Stimulated activated CD4-positive, alpha-beta T cell treated with anti-CD3 and anti-CD28 coated beads, Interleukin-4, amount 100 ng/mL, for 4 hours (primary cell): Measurements from ENCODE around the gene MAN2B2.

Experiments used
- DNase-seq, 2 experiments: peaks; one replicate each; pipeline ENCODE4 v3.0.0-alpha.2; 2020

The MAN2B2 gene

DNA sequence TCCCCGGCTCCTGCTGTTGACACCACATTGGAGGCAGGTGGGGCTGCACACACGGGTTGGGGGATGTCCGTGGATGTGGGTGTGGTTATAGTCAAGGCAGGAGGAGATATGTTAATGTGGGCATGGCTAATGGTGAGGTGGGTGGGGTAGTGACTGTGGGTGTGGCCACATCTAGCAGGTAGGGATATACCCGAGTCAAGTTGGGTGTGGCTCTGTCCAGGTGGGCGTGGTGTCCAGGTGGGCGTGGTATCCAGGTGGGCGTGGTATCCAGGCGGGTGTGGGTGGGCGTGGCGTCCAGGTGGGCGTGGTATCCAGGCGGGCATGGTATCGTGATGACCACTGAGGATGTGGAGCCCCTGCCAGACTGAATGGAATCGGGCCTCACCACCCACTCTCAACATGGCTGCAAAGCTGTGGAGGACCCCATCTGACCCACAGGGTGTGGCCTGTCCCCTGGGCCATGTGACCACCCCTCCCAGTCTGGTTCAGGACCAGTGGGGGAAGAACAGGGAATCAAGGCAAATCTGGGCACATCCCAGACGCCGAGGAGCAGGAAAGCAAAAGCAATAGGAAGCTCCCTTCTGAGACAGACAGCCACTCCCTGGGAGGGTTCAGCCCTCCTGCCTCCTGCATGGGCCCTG is 21.0 kb downstream of the MAN2B2 start:
- DNase-seq, result no peak

DNA sequence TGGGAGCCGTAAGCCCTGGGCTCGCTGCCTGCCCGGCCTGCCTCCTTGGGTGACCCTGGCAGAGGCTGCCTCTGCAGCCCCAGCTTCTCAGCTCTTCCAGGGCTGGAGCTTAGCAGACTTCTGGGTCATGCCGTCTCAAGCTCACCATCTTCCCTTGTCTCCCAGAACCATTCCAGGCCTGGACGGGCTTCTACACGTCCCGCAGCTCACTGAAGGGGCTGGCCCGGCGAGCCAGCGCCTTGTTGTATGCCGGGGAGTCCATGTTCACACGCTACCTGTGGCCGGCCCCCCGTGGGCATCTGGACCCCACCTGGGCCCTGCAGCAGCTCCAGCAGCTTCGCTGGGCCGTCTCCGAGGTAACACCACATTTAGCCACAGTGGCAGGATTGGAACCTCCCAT is 22.0 kb downstream of the MAN2B2 start:
- no peak for DNase-seq

DNA sequence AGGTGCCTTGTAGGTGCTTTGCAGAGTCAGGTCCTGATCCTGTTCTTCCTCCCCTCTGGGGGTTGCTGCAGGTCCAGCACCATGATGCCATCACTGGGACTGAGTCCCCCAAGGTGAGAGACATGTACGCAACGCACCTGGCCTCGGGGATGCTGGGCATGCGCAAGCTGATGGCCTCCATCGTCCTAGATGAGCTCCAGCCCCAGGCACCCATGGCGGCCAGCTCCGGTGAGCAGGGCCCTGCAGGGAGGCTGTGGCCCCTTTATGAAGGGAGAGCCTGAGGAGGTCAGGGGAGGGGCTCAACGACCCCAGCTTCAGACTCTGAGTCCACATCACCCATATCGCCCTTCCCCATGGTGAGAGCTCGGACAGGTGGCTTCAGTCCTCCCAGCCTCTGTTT is 23.1 kb downstream of the MAN2B2 start:
- DNase-seq, result no peak

DNA sequence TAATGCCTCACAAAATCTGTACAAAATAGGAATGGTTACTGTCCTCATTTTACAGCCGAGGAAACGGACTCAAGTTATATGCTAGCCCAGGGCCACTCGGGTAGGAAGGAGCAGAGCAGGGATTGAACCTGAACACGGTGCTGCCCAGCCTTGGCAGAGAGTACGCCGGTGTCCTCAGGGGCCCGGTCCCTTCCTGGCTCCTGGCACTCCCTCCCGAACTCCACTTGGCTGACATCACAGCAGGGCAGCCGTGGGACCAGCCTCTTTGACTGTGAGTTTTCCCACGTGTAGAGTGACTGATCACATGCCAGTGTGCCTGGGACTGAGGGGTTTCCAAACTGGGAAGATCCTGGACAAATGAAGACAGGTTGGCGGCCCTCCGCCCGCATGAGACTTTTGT is 23.7 kb downstream of the MAN2B2 start:
- no peak for DNase-seq

DNA sequence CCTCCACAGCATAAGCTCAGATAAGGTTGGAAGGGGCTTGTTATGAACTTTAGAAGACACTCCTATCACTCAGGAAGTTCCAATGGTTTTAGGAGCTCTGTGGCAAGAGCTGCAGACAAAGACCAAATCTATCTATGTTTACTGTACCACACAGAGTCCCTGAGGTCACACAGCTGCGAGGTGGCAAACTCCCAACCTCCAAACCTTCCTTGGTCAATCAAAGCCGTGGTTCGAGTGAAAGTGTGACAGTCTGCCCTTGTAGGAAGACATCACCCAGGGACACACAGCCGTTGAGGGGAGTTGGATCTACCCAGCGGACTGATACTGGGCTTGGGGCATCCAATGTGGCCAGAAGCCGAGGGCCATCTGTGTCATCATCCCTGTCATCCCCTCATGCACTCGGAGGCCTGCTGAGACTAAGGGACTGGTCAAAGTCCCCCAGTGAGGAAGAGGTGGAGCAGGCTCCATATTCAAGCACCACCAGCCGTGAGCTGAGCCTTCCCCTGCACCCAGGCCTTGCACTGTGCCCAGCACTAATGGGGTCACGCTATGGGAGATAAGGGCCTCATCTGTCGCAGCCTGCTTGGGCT is 26.8 kb downstream of the MAN2B2 start:
- DNase-seq, result no peak

DNA sequence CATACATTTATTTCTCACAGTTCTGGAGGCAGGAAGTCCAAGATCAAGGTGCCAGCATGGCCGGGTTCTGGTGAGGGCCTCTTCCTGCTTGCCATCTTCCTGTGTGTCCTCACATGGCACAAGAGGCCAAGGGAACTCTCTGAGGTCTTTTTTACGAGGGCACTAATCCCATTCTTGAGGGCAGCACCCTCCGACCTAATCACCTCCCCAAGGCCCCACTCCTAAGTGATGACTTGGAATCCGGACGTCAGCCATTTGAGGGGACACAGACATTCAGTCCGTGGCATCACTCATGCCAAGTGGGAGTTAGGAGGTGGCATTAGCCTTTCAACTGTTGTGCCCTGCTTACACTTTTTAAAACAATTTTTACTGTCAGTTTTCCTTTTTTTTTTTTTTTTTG is 27.3 kb downstream of the MAN2B2 start:
- DNase-seq, result no peak

DNA sequence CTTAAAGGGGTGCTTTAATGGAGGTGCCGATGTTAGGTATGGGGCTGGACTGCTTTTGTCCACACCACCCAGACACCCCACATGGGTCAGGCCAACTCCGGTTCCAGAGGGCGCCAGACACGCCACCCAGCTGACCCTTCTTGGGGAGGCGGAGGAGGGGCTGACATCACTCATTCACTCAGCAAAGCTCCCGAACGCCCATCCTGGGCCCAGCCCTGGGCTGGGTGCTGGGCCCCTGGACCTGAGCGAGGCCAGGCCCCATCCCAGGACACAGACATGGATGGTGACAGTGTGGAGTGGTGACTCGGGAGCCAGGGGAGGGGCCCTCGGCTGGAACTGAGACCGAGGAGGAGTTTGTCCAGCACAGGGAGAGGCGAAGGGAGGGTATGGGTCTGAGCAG is 28.1 kb downstream of the MAN2B2 start:
- DNase-seq, result no peak

DNA sequence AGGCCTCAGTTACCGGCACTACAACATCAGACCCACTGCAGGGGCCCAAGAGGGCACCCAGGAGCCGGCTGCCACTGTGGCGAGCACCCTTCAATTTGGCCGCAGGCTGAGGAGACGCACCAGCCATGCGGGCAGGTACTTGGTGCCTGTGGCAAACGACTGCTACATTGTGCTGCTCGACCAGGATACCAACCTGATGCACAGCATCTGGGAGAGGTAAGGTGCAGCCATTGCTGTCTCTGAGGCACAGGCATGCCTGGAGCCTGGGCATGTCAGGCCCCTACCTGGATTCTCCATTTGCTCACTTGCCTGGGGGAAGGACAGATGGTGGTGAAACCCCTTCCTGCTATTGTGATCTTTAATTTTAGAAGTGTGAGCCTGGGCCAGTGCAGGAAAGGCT is 30.1 kb downstream of the MAN2B2 start:
- no peak for DNase-seq

DNA sequence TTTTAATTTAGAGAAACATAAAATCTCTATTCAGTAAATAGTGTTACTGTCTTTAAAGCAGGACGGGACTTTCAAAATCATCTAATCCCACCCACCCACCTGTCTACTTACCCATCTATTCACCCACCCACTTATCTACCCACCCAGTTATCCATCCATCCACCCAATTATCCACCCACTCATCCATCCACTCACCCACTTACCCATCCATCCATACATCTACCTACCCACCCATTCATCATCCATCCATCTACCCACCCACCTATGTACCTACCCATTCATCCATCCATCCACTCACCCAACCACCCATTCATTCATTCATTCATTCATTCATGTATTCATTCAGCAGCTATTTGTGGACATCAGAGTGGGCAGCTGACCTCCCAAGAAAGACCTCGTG is 30.6 kb downstream of the MAN2B2 start:
- DNase-seq, result no peak

DNA sequence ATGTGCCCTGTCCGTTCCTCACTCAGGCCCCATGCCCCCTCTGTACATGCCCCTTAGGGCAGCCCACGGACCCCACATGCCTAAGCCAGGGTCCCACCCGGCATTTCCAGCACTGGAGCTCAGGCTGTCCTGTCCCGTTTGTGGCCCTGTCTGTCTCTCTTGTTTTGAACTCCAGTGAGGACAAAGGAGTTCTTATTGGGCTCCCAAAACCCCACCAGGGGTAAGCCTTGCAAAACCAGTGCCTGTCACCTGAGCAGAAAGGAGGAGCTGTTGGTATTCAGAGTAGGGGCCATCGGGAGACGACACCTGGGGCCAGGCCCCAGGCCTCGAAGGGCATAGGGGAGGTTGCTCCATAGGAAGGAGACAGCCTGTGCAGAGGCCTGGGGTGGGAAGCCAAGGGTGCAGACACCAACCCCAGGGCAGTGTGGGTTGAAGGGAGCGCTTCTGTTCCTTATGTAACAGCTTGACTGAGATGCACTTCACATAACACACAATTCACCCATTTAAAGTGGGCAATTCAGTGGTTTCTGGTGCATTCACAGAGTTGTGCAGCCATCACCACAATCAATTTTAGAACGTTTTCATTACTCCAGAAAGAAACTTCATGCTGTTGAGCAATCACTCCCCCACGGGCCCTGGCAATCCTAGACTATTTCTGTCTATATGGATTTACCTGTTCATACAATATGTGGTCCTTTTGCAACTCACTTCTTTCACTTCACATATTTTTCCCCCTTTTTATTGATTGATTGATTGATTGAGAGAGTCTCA is 31.7 kb downstream of the MAN2B2 start:
- DNase-seq, result no peak

DNA sequence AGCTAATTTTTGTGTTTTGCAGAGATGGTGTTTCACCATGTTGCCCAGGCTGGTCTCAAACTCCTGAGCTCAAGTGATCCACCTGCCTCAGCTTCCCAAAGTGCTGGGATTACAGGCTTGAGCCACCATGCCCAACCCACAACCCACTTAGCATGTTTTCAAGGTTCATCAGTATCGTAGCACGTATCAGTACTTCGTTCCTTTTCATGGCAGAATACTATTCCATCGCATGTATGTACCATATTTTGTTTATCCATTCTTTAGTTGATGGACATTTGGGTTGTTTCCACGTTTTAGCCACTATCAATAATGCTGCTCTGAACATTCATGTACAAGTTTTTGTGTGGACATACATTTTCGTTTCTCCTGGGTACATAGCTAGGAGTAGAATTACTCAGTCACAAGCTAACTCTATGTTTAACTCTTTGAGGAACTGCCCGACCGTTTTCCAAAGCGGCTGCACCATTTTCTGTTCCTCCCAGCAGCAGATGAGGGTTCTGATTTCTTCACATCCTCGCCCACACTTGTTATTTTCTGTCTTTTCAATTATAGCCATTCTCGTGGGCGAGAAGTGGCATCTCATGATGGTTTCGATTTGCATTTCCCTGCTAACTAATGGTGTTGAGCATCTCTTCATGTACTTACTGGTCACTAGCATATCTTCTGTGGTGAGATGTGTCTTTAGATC is 32.5 kb downstream of the MAN2B2 start:
- no peak for DNase-seq

DNA sequence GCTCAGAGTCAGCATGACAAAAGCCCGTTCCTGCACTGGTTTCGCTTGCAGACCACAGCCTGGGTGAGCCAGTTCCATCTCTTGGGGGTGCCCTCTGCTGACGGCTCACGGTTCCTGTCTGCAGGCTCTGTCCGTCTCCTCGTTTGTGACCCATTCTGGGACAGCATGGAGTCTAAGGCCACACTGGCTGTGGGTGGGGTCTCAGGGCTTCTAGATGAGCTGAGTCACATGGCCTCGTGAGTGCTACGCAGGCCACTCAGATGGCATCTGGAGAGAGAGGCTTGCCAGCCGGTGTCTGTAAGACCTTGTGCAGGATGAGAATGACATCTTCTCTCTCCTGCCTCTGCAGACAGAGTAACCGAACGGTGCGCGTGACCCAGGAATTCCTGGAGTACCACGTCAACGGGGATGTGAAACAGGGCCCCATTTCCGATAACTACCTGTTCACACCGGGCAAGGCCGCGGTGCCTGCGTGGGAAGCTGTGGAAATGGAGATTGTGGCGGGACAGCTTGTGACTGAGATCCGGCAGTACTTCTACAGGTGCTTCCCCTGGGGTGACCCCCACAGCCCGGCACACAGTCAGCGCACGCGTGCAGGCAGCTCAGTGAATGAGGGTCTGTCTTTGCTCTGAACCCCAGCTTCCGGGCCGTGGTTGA is 33.9 kb downstream of the MAN2B2 start:
- no peak for DNase-seq

DNA sequence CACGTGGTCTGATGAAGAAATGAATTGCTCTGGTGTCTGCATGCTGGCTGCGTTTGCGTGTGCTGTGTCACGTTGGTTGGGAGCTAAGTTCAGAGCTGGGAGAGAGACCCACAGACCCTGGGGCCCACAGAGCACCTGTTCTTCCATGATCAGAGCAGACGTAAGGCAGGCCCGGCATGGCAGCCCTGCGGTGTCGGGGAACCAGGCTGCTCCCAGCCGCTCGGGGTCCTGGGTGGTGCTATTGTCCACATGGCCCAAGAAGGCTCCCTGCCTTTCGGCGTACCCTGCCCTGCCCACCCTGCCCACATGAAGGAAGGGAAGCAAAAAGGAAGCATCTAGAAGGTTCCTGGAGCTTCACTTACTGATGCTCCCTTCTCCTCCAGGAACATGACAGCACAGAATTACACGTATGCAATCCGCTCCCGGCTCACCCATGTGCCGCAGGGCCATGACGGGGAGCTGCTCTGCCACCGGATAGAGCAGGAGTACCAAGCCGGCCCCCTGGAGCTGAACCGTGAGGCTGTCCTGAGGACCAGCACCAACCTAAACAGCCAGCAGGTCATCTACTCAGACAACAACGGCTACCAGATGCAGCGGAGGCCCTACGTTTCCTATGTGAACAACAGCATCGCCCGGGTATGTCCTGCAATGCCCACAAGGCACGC is 34.6 kb downstream of the MAN2B2 start:
- DNase-seq, result no peak

DNA sequence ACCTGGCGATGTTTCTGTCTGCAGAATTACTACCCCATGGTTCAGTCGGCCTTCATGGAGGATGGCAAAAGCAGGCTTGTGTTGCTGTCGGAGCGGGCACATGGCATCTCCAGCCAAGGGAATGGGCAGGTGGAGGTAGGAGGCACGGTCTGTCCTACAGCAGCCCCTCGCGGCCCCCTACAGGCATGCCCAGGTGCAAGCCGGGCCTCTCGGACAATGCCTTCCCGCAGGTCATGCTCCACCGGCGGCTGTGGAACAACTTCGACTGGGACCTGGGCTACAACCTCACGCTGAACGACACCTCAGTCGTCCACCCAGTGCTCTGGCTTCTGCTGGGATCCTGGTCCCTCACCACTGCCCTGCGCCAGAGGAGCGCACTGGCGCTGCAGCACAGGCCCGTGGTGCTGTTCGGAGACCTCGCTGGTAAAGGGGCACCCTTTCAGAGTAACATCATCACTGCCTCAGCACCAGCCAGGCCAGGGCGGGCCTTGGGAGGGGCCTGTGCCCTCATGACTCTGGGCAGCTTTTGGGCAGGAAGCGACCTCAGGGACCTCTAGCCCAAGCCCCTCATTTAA is 36.0 kb downstream of the MAN2B2 start:
- no peak for DNase-seq

DNA sequence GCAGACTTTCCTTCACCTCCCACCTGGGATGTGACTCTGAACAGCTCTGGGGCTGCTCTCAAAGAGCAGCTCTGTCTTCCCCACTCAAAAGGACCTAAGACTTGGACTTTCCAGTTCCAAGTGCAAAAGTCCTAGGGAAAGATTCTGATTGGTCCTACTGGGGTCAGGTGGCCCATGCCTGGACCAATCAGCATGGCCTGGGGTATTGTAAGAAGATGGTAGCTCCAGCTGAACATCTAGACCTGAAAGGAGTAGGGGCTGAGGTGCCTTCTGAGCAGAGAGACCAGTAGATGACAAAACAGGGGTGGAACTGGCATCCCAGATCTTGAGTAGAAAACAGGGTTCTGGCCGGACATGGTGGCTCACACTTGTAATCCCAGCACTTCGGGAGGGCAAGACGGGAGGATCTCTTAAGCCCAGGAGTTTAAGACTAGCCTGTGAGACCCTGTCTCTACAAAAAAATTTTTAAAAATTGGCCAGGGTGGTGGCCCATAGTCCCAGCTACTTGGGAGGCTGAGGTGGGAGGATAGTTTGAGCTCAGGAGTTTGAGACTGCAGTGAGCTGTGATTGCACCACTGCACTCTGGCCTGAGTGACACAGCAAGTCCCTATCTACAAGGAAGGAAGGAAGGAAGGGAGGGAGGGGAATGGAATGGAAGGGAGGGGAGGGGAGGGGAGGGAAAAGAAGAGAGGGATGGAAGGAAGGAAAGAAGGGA is 38.1 kb downstream of the MAN2B2 start:
- DNase-seq, result no peak

DNA sequence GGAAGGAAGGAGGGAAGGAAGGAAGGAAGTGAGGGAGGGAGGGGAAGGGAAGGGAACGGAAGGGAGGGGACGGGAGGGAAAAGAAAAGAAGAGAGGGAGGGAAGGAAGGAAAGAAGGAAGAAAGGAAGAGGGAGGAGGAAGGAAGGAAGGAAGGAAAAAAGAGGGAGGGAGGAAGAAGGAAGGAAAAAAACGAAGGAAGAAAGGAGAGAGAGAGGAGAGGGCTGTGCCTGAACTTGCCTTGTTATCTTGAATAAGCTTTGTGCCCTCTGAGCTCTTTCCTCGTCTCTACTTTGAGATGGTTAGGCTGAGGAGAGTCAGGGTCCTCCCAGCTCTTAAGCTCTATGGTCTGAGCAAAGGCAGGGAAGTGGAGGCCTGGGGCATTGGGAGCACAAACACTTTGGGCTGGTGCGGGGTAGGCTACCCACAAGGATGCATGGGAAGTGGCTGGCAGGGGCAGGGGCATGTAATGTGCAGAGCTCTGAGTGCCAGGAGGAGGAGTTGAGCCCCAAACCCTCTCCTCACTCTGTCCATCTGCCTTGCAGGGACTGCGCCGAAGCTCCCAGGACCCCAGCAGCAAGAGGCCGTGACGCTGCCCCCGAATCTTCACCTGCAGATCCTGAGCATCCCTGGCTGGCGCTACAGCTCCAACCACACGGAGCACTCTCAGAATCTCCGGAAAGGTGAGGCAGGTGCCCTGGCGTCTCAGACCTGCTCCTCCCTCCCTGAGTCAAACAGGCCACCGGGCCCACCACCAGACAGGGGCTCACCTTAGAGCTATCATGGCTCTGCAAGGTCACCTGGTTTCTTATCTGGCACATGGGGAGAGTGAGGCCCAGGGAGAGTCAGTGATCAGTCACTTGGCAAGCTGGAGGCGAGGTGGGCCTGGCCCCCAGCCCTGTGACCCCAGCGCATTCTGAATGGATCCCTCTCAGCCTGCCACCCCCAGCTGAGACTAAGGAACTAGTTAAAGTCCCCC is 39.0 kb downstream of the MAN2B2 start:
- DNase-seq, result no peak

DNA sequence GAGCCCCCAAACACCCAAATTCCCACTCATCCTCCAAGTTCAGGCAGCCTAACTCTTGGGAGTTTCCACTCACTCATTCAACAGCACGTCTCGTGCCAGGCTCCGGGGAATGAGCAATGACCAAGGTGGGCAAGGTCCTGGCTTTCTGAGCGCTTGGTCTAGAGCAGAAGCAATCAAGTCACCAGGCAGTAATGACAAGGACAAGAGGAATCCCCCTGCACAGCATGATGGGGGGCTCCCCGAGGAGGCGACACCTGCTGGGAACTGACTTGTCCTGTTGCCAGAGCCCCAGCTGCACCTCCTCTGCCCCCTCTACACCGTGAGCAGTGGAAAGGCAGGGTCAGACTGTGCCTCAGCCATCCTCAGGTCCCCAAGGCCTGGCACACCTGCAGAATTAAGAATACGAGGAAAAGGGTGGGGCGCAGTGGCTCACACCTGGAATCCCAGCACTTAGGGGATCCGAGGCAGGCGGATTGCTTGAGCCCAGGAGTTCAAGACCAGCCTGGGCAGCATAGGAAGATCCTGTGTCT is 39.8 kb downstream of the MAN2B2 start:
- no peak for DNase-seq

DNA sequence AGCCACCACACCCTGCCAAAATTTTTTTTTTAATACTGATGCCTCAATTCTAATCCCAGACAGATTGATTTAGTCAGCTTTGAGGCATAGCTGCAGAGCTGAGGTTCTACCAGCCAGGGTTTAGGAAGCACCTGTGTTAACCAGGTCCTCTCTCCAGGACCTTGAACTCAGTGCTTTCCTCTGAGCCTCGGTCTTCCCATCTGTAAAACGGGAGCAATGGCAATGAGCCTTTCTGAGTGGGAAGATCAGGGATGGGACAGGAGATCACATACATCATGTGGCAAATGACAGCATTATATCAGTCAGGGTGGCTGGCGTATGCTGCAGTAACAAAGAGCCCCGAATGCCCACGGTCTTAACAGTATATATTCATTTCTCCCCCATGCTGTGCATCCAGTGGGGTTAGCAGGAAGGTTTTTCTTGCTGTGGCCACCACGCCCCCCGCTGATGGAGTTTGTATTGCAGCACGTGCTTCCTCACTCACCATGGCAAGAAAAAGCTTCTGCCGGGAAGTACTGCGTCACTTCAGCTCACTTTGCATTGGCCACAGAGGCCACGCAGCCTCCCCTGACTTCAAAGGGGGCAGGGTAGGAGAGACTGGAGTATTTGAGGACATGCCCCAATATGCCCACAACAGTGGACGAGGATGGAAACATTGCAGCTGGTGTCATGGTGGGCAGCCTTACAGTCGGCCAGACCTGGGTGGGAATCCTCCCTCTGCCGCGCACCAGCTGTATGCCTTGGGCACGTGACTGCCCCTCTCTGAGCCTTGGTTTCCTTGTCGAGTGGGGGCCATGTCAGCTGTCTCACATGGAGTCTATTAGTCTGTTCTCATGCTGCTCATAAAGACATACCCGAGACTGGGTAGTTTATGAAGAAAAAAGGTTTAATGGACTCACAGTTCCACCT is 41.4 kb downstream of the MAN2B2 start:
- no peak for DNase-seq

DNA sequence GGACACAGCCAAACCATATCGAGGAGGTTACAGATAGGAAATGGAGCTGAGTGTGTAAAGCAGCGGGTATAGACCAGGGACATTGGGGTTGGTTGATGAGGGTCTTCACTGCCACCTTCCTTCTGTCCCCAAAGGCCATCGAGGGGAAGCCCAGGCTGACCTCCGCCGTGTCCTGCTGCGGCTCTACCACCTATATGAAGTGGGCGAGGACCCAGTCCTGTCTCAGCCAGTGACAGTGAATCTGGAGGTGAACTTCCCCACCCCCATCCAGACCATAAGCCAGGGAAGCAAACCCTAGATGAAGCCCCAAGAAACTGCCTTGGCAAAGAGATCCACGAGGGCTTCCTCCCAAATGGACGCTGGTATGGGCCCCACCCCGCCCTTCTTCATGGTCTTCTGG is 42.3 kb downstream of the MAN2B2 start:
- no peak for DNase-seq
